GM19193 (cell line): ENCODE data around the gene ZCCHC14.

ENCODE experiments used
- POLR2A ChIP-seq: IDR thresholded peaks from 4 replicates; pipeline ENCODE4 v1.6.1; 2011; ENCODE audit not compliant: insufficient read depth, insufficient read length; ENCODE audit errors: extremely low read depth

Gene ZCCHC14

GRCh38 chr16:87484487-87485331 is 8.1 kb downstream of the ZCCHC14 start:
- TF ChIP-seq POLR2A = no peak

- TF ChIP-seq POLR2A = no peak
Measured at GRCh38 chr16:87483481-87483880, 9.3 kb downstream of the ZCCHC14 start.

GRCh38 chr16:87482266-87482665 is 10.6 kb downstream of the ZCCHC14 start:
- no peak for TF ChIP-seq POLR2A

- TF ChIP-seq POLR2A = no peak
Measured at GRCh38 chr16:87474566-87474996, 18.2 kb downstream of the ZCCHC14 start.

GRCh38 chr16:87474017-87474416 is 18.8 kb downstream of the ZCCHC14 start:
- TF ChIP-seq POLR2A = no peak

GRCh38 chr16:87472935-87473334 is 19.9 kb downstream of the ZCCHC14 start:
- no peak for TF ChIP-seq POLR2A

- TF ChIP-seq POLR2A = no peak
Measured at GRCh38 chr16:87472142-87472778, 20.6 kb downstream of the ZCCHC14 start.

- no peak for TF ChIP-seq POLR2A
Measured at GRCh38 chr16:87471278-87472141, 21.3 kb downstream of the ZCCHC14 start.

GRCh38 chr16:87470332-87470731 is 22.5 kb downstream of the ZCCHC14 start:
- TF ChIP-seq POLR2A = no peak

GRCh38 chr16:87469169-87469568 is 23.7 kb downstream of the ZCCHC14 start:
- no peak for TF ChIP-seq POLR2A

- no peak for TF ChIP-seq POLR2A
Measured at GRCh38 chr16:87468550-87468949, 24.3 kb downstream of the ZCCHC14 start.

GRCh38 chr16:87466975-87467501 is 25.8 kb downstream of the ZCCHC14 start:
- TF ChIP-seq POLR2A = no peak

- TF ChIP-seq POLR2A = no peak
Measured at GRCh38 chr16:87465879-87466278, 26.9 kb downstream of the ZCCHC14 start.

GRCh38 chr16:87465306-87465705 is 27.5 kb downstream of the ZCCHC14 start:
- TF ChIP-seq POLR2A = no peak

GRCh38 chr16:87464691-87465300 is 28.0 kb downstream of the ZCCHC14 start:
- no peak for TF ChIP-seq POLR2A
